ENCODE results near the gene METAP1.
"Not testable (repeated sequence)": the region's sequence is repeated elsewhere in the genome, so short reads cannot be mapped to it uniquely, and the experiment has no call there.

Gene METAP1

GRCh38 chr4:98995183-98996055 is at the start of gene METAP1:
TSS of gene METAP1 (plus strand) at chr4:98995721. CDS start at chr4:98995754, 33 bp downstream.
- peak; percentile 95 for DNase-seq

GRCh38 chr4:98946359-98946758 is 49.2 kb upstream of the METAP1 start:
- no peak for DNase-seq

- DNase-seq, result no peak
Observed at GRCh38 chr4:98950925-98951324, 44.6 kb upstream of the METAP1 start.

GRCh38 chr4:98951710-98952109 is 43.8 kb upstream of the METAP1 start:
- DNase-seq, result no peak

- DNase-seq, result no peak
Observed at GRCh38 chr4:98955229-98955628, 40.3 kb upstream of the METAP1 start.

GRCh38 chr4:98958065-98958464 is 37.5 kb upstream of the METAP1 start:
- DNase-seq, result no peak

- DNase-seq, result no peak
Observed at GRCh38 chr4:98959411-98959810, 36.1 kb upstream of the METAP1 start.

GRCh38 chr4:98961770-98962169 is 33.8 kb upstream of the METAP1 start:
- no peak for DNase-seq

GRCh38 chr4:98963538-98964433 is 31.7 kb upstream of the METAP1 start:
- no peak for DNase-seq

- DNase-seq, result no peak
Observed at GRCh38 chr4:98966926-98967325, 28.6 kb upstream of the METAP1 start.

GRCh38 chr4:98967786-98968329 is 27.7 kb upstream of the METAP1 start:
- DNase-seq, result no peak

- no peak for DNase-seq
Observed at GRCh38 chr4:98969878-98970785, 25.4 kb upstream of the METAP1 start.

GRCh38 chr4:98976716-98977115 is 18.8 kb upstream of the METAP1 start:
- DNase-seq, result no peak

GRCh38 chr4:98977557-98977956 is 18.0 kb upstream of the METAP1 start:
- DNase-seq, result no peak

GRCh38 chr4:98987720-98988119 is 7.8 kb upstream of the METAP1 start:
- no peak for DNase-seq

GRCh38 chr4:98992835-98993234 is 2.7 kb upstream of the METAP1 start:
- not testable (repeated sequence) for DNase-seq

- no peak for DNase-seq
Observed at GRCh38 chr4:98993419-98994071, 2.0 kb upstream of the METAP1 start.

GRCh38 chr4:98994474-98995182 is 893 bp upstream of the METAP1 start:
- DNase-seq, result no peak

- DNase-seq, result peak in 1 of 2 donors; percentile 42
Observed at GRCh38 chr4:98996056-98996764, 689 bp downstream of the METAP1 start.

GRCh38 chr4:98996765-98997068 is 1.2 kb downstream of the METAP1 start:
- no peak for DNase-seq

GRCh38 chr4:98997166-98997565 is 1.6 kb downstream of the METAP1 start:
- no peak for DNase-seq
